Natural killer cell treated with Interleukin-12 subunit alpha and Interleukin-12 subunit beta and Interleukin-15 and Interleukin-18, amount 100 ng/mL, for 72 hours (primary cell): ENCODE measurements around the gene GID8. TPM values are rescaled to one million over a fixed set of nuclear protein-coding genes. Genes with fewer than 3 reads are reported as not detected.

Experiments used
- ATAC-seq, 2 donors: fragments of 150-1000 bp; cut with Tn5 transposase in 1 of 2; sonication (Bioruptor Pico), chemical (Tn5 transposase) in 1 of 2; 2 replicates each; pipeline ENCODE4 v1.10.0; 2021
- DNase-seq: peaks from one replicate; pipeline ENCODE4 v3.0.0; 2022; ENCODE audit warnings: low spot score
- H3K27ac Mint-ChIP-seq, 2 donors: 1 replicate in 1 of 2; 2 replicates in 1 of 2; pipeline ENCODE4 v1.8.0; 2022; ENCODE audit warnings: mixed read lengths in 2 of 2, mild to moderate bottlenecking in 1 of 2, moderate library complexity in 1 of 2
- H3K27me3 Mint-ChIP-seq, 2 donors: 1 replicate in 1 of 2; 2 replicates in 1 of 2; pipeline ENCODE4 v1.8.0; 2022; ENCODE audit warnings: mixed read lengths in 2 of 2
- H3K36me3 Mint-ChIP-seq: one replicate; pipeline ENCODE4 v1.8.0; 2022; ENCODE audit warnings: mixed read lengths
- H3K4me1 Mint-ChIP-seq, 2 donors: 1 replicate in 1 of 2; 2 replicates in 1 of 2; pipeline ENCODE4 v1.8.0; 2022; ENCODE audit warnings: low read depth in 2 of 2, mixed read lengths in 2 of 2, mild to moderate bottlenecking in 1 of 2
- H3K4me3 Mint-ChIP-seq: one replicate; pipeline ENCODE4 v1.8.0; 2022; ENCODE audit warnings: mixed read lengths
- H3K9me3 Mint-ChIP-seq: 2 replicates; pipeline ENCODE4 v1.8.0; 2022; ENCODE audit warnings: mixed read lengths
- total RNA-seq, 2 donors: library from RNA; stranded (reverse); gene quantifications; one replicate each; pipeline ENCODE4 v1.2.3, GENCODE V29; 2022

The GID8 gene
- total RNA-seq, 2 donors from 2014 or later = 34.9 to 35.5 TPM

DNA sequence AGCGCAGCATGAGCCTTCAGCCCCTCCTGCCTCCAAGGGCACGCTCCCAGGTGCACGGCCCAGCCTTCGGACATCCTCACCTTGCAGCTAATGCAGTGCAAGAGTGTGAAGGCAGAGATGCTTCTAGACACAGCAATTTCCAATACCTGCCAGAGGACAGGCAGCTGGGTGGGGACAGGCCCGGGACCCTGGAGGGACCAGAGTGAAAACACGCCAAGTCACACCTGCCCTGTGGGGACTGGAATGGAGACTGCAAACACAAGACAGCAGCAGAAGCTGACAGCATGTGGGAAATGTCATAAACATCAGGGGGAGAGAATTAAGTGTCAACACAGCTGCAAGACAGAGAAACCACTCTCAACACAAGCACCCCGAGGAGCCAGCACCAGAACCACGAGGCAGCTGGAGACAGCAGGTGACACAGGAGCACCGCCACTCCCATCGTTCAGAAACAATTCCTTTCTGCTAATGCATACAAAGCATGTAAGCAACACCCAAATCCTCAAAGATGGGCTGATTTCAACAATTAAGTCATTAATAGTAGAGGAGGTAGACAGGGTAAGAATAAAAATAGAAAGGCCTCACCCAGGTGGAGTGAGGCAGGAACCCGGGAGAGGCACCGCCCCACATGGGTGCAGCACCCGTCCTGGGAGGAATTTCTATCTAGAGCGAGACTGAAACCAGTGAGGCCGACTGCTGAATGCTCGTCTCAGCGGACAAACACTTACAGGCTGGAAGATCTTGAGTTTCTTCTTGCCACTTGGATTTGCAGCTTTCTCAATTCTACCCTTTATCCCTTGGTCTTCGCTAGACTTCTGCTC lies 28.8 kb upstream of the GID8 start:
- DNase-seq (no peak), ATAC-seq (no peak)
- H3K27ac Mint-ChIP-seq = no peak overlapping the region
- no peaks in the 10 kb centered on the region for H3K9me3 Mint-ChIP-seq
- no peak overlapping the region for H3K4me3 Mint-ChIP-seq
- peaks cover 23 to 34% of the 10 kb centered on the region in 2 donors for H3K4me1 Mint-ChIP-seq
- no peaks in the 10 kb centered on the region for H3K27me3 Mint-ChIP-seq
- peaks cover 17% of the 10 kb centered on the region for H3K36me3 Mint-ChIP-seq

DNA sequence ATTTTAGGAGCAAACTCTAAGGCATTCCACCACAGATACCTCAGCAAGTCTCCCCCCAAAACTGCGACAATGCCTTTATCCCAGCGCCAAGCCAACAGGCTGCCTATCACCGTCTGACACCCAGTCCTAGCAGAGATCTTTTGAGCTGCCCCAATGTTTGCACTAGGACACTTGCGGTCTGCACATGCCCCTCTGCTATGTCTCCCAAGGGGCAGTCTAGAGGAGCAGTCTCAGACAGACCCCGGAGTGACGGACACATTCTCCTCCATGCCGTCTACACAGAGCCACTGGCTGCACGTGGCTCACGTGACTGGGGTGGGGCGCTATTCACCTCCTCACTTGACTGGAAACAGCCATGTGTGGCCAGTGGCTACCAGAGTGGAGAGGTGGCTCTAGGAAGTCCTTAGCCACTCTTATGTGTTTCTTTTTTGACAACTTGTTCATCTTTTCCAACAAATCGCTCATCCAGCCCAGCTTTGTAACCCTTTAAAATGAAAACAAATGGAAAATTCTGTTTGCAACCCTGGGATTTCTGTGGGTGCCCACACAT lies 27.7 kb upstream of the GID8 start:
- Mint-ChIP-seq H3K36me3 (peaks cover 9% of the 10 kb centered on the region), H3K9me3 (no peaks in the 10 kb centered on the region), H3K4me1 (peaks cover 34 to 37% of the 10 kb centered on the region in 2 donors), H3K27me3 (no peaks in the 10 kb centered on the region), H3K27ac (no peak overlapping the region), H3K4me3 (no peak overlapping the region)
- no peak for DNase-seq
- ATAC-seq = peak in 1 of 2 donors; percentile 25

DNA sequence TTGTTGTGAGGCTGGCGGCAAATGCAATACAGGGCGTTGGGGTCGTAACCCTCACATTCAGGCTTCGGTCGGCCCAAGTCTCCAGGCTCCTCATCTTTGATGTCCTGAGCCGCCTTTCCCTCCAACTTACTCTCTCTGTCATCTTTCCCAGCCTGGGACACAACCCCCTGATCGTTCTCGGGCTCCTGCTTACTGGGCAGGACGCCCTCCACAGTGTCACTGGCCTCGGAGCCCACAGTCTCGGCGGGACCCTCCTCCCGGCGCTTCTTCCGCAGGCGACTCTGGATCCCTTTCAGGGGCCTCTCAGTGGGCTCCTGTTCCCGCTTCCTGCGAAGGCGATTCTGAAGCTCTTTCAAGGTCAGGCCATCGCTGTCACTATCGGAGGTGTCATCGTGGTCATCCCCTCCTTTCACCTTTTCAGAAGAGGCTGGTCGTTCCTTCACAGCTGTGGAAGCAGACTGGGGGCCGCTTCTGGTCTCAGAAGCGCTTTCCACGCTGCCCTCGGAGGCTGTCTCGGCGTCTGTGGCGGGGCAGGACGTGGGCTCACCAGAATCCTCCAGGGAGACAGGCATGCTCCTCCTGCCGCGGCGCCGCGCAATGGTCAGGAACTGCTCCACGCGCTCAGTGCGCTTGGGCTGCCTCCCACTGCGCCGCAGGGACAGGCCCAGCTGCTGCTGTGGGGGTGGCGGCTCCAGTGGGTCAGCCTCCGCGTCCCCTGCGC lies 27.0 kb upstream of the GID8 start:
- DNase-seq (no peak), ATAC-seq (no peak)
- Mint-ChIP-seq H3K9me3 (no peaks in the 10 kb centered on the region), H3K27ac (no peak overlapping the region), H3K4me1 (peaks cover 39 to 42% of the 10 kb centered on the region in 2 donors), H3K4me3 (no peak overlapping the region), H3K27me3 (no peaks in the 10 kb centered on the region), H3K36me3 (peaks cover 6% of the 10 kb centered on the region)

DNA sequence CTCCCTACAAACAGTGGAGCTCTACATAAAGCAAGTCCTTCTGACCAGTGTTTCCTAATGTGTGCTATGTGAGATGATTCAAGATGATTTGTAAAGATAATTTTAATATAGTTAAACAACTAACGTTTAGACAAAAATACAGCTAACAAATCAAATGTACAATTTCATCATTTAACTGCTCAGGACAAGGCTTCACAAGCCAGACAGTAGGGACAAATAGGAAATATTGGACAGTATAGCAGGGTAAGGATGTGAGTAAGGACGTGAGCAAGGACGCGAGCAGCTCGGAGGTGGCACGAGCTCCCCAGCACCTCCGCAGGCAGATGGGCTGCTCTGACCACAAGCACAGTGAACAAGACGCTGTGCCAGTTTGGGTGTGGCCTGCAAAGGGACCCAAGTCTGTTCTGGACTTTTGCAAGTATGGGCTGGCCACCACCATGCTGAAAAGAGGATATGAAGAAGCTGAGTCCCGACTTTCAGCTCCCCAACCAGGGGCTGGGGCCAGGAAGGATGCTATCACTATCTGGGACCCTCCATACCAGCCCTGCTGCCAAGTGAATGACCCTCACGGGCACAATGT lies 26.2 kb upstream of the GID8 start:
- H3K27ac Mint-ChIP-seq = no peak overlapping the region
- no peaks in the 10 kb centered on the region for H3K27me3 Mint-ChIP-seq
- H3K4me1 Mint-ChIP-seq = peaks cover 43 to 44% of the 10 kb centered on the region in 2 donors
- DNase-seq = no peak
- no peak for ATAC-seq
- no peaks in the 10 kb centered on the region for H3K9me3 Mint-ChIP-seq
- H3K36me3 Mint-ChIP-seq = peaks cover 6% of the 10 kb centered on the region
- H3K4me3 Mint-ChIP-seq = no peak overlapping the region

DNA sequence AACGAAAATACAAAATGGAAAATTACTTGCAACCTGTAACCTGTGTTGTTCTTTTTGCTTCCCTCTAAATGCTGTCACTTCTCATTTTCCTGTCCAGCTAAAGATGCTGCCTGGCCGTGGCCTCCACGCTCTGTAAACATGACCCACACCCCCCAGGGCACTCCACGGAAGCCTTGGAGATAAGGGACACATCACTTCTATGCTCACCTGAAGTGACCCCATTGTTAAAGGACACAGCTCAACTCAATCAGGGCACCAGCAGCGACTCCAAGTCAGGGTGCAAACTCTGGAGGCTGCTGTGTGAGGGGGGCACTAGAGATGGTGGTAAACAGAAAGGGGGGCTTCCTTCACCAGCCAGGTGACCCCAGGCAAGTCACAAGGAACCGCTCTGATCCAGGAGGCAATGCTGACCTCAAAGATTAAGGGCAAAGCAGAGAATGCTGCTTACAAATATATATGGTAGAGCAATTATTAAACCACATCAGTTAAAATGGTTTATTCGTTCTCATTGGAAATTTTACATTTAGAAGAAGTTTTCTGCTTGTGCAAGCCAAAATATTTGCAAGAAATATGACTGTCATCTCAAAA lies 24.8 kb upstream of the GID8 start:
- no peaks in the 10 kb centered on the region for H3K27me3 Mint-ChIP-seq
- peaks cover 6% of the 10 kb centered on the region for H3K36me3 Mint-ChIP-seq
- no peaks in the 10 kb centered on the region for H3K9me3 Mint-ChIP-seq
- peaks cover 53% of the 10 kb centered on the region in 2 donors for H3K4me1 Mint-ChIP-seq
- H3K27ac Mint-ChIP-seq = no peak overlapping the region
- no peak overlapping the region for H3K4me3 Mint-ChIP-seq
- no peak for DNase-seq
- ATAC-seq = no peak

DNA sequence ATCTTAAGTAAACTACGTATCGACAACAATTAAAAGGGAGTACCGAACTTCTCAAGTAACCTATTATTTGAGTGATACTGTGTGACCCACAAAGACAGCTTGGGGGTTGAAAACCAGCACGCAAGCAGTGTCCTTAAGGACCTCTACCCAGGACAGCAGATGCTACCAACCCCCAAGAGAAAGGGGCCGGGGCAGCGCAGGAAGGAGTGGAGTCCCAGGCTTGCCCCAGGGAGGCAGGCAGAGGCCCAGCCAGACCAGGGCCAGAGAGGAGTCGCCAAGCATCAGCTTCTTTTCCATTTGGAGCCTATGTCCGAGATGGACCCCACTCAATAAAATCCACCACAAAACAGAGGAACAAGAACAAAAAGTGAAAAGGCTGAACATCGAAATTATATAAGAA lies 23.5 kb upstream of the GID8 start:
- no peak for DNase-seq

DNA sequence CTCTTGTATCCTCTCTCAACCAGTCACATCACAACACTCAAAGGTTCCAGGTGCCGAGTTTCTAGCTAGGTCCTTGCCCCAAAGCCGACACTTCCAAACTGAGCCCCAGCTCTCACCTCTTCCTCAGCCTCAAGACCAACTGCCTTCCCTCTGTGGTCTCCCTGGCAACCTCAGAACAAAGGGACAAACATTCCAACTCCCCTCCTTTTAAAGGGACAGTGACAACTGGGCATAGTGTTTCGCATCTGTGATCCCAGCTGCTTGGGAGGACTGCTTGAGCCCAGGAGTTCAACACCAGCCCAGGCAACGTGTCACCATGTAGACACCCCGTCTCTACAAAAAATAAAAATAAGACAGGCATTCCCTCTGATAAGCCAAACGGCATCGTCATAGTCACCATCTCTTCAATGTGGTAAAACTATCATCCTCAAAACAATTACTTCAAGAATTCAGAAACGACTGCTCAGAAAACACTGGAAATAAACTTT lies 22.9 kb upstream of the GID8 start:
- H3K4me3 Mint-ChIP-seq = peak overlapping the region; percentile 16
- peaks cover 60 to 64% of the 10 kb centered on the region in 2 donors for H3K4me1 Mint-ChIP-seq
- ATAC-seq = no peak
- DNase-seq = no peak
- H3K36me3 Mint-ChIP-seq = peaks cover 1% of the 10 kb centered on the region
- no peaks in the 10 kb centered on the region for H3K9me3 Mint-ChIP-seq
- peak overlapping the region in 1 of 2 donors; percentile 54 for H3K27ac Mint-ChIP-seq
- no peaks in the 10 kb centered on the region for H3K27me3 Mint-ChIP-seq

More for the DNA sequence above, 23.5 kb upstream of the GID8 start:
- H3K36me3 Mint-ChIP-seq = peaks cover 6% of the 10 kb centered on the region
- no peaks in the 10 kb centered on the region for H3K9me3 Mint-ChIP-seq
- no peak overlapping the region for H3K27ac Mint-ChIP-seq
- H3K4me1 Mint-ChIP-seq = peaks cover 60 to 62% of the 10 kb centered on the region in 2 donors
- no peak for ATAC-seq
- H3K4me3 Mint-ChIP-seq = no peak overlapping the region
- H3K27me3 Mint-ChIP-seq = no peaks in the 10 kb centered on the region

DNA sequence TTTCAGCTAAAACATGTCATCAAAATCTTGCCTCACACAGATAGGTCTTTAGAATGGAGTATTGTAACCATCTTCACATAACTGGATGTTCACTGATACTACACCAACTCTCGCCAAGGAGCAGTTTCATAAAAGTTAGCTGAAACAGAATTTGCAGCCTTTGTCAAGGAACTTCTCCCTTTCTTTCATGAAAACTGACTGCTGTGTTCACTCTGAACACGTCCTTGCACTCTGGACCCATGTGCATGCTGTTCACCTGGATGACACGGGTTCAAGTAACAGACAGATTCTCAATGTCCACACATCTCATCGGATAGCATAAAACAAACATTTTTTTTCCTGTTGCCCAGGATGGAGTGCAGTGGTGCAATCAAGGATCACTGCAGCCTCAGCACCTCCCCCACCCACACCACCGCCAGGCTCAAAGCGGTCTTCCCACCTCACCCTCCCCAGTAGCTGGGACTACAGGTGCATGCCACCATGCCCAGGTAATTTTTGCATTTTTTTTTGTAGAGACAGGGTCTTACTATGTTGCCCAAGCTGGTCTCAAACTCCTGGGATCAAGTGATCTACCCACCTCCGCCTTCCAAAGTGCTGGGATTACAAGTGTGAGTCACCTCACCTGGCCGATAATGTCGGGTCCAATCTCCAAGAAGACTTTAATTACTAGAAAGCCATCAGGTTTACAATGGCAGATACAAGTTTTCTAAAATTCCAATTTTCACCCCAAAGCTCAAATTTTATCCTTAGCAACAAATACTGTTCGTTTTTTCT lies 21.1 kb upstream of the GID8 start:
- Mint-ChIP-seq H3K27me3 (no peaks in the 10 kb centered on the region), H3K4me1 (peaks cover 63 to 71% of the 10 kb centered on the region in 2 donors), H3K36me3 (no peaks in the 10 kb centered on the region), H3K4me3 (peak overlapping the region; percentile 67), H3K27ac (peak overlapping the region; percentile 72 to 85), H3K9me3 (no peaks in the 10 kb centered on the region)
- ATAC-seq (no peak), DNase-seq (no peak)

DNA sequence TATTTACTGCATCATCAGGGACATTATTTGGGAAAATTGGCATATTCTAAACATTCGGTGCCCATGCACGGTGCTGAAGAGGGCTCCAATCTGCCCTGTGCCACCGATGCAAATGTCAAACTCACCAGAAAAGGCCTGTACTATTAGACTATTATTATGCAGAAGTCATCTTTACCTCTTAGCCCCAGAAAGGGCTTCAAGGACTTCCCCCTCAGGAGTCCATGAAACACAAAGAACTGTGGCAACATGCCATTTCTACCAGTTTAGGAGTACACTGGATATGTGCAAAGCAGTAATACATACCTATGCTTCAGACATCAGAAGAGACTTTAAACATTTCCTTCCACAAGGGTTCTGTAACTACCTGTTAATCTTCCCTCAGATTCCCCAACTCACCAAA lies 20.2 kb upstream of the GID8 start:
- peak overlapping the region; percentile 85 for H3K27ac Mint-ChIP-seq
- no peak for DNase-seq
- H3K27me3 Mint-ChIP-seq = no peaks in the 10 kb centered on the region
- peak overlapping the region; percentile 82 for H3K4me3 Mint-ChIP-seq
- H3K9me3 Mint-ChIP-seq = no peaks in the 10 kb centered on the region
- peaks cover 69 to 79% of the 10 kb centered on the region in 2 donors for H3K4me1 Mint-ChIP-seq
- no peak for ATAC-seq
- no peaks in the 10 kb centered on the region for H3K36me3 Mint-ChIP-seq

DNA sequence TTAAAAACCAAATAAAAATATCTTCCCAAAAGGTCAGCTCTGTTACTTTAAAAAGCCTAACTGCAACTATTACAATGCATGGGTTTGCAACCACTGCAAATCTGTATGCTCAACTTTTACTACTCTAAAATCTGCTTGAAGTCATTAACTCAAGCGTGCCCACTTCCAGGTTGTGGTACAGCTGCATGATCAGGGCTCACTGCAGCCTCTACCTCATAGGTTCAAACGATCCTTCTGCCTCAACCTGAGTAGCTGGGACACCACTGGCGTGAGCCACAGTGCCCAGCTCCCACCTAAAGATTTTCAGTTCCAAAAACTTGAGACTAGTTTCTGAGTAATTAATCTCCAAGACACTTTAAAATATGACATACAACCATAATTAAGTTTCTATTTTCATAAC lies 19.8 kb upstream of the GID8 start:
- H3K4me1 Mint-ChIP-seq = peaks cover 68 to 78% of the 10 kb centered on the region in 2 donors
- H3K4me3 Mint-ChIP-seq = peak overlapping the region; percentile 82
- peak overlapping the region; percentile 85 for H3K27ac Mint-ChIP-seq
- peak in 1 of 2 donors; percentile 58 for ATAC-seq
- no peaks in the 10 kb centered on the region for H3K36me3 Mint-ChIP-seq
- no peak for DNase-seq
- H3K27me3 Mint-ChIP-seq = no peaks in the 10 kb centered on the region
- no peaks in the 10 kb centered on the region for H3K9me3 Mint-ChIP-seq

DNA sequence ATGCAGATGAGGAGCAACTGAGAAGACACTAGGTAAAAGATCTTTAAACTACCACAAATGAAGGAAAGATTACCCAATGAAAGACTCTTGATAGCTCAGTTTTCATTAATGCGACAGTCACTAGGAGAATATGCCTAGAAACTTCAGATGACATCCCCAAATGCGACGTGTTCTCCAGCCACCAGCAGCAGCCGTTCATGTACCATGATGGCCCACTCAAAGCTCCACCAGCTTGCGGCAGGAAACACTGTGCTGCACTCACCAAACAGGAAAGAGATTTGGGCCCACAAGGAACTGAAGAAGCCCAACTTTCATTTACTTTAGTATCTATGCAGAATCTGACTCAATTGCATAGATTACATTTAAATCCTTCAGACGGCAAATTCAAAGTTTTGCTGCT lies 19.1 kb upstream of the GID8 start:
- ATAC-seq (peak; percentile 75 to 76), DNase-seq (no peak)
- H3K36me3 Mint-ChIP-seq = no peaks in the 10 kb centered on the region
- H3K27ac Mint-ChIP-seq = peak overlapping the region; percentile 85
- H3K27me3 Mint-ChIP-seq = no peaks in the 10 kb centered on the region
- peaks cover 66 to 77% of the 10 kb centered on the region in 2 donors for H3K4me1 Mint-ChIP-seq
- H3K9me3 Mint-ChIP-seq = no peaks in the 10 kb centered on the region
- H3K4me3 Mint-ChIP-seq = peak overlapping the region; percentile 82

DNA sequence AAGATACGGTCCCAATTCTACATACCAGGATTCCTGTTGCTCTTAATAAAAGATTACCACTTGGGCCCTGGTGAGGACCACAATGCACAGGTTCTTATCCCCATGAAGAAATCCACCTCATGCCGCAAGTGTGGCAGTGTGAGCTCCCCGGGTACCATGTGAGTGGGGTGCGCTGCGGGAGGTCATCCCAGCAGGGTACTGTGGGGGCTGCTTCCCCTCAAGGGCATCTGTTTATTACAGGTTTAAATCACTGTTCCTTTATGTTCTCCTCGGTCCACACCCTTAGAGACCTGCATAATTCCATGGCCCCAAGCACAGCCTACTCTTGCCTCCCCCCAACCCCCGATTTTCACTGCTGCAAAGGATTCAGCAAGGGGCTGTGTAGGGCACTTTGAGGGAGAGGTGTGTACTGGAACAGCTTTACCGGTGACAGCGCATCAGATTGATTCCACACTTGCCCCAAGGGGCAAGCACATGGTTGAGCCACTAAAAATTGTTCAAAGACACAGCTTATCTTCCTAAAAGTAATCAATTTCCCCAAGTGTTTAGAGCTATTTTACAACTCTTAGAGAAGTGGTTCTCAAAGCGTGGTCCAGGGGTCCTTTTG lies 17.8 kb upstream of the GID8 start:
- Mint-ChIP-seq H3K27me3 (no peaks in the 10 kb centered on the region), H3K36me3 (no peaks in the 10 kb centered on the region), H3K4me1 (peaks cover 71 to 77% of the 10 kb centered on the region in 2 donors), H3K9me3 (no peaks in the 10 kb centered on the region), H3K27ac (peak overlapping the region; percentile 85), H3K4me3 (peak overlapping the region; percentile 82)
- ATAC-seq (no peak), DNase-seq (no peak)
